ENCODE data around the gene TUBB4A. TPM values are rescaled to one million over a fixed set of nuclear protein-coding genes. Genes with fewer than 3 reads are reported as not detected.

TUBB4A gene
- total RNA-seq, 1 experiment from 2014 or later: 20.3 TPM

DNA sequence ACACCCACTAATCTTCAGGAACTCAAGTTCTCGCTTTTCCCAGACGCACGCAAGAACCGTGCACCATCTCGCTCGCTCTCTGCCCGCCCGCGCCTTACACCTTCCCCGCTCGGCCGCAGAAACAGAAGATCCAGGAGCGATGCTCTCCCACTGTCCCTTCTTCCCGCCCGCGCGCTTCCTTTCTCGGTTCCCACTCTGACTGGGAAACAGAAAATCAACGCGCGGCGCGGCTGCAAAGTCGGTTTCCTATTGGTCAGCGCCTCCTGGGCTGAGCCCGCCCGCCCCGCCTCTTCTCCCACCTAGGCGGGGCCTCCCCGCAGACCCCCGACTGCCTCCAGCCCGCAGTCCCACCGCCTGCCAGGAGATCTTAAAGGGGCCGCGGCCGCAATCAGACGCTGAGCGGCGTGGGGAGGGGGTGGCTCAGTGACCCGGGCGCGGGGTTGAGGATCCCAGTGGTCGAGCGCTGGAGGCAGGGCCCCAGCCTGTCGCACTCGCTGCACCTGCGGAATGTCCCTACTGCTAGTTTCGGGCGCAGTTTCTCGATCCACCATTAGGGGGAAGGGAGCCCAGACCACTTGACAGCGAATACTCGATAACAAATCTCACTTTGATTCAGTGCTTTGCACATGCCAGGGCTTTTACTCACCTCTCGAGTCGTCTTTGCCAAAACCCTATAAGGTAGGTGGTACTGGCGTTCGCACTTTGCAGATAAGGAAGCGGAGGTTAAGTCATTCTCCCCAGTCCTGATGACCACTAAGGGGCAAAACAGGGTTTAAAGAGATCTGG is 41.8 kb downstream of the TUBB4A start:
- H3K9ac ChIP-seq (ENCODE audit: extremely low read depth, insufficient read length, low read length): no peak overlapping the region
- H2AFZ ChIP-seq (ENCODE audit: low read length): no peak overlapping the region
- H2AK5ac ChIP-seq (ENCODE audit: insufficient read length, low read length): no peak overlapping the region
- no peaks in the 10 kb centered on the region for H3K27me3 ChIP-seq (ENCODE audit: insufficient read depth, low read length)
- no peaks in the 10 kb centered on the region for H3K9me3 ChIP-seq (ENCODE audit: control insufficient read depth, low read depth, low read length)
- H2BK120ac ChIP-seq (ENCODE audit: low read depth, low read length, poor library complexity, severe bottlenecking): no peak overlapping the region
- H3T11ph ChIP-seq (ENCODE audit: low read length): no peak overlapping the region
- H3K27ac Mint-ChIP-seq: peak overlapping the region; percentile 90 to 98 (median 94); a peak in 5 of 7 replicates
- H2BK15ac ChIP-seq (ENCODE audit: low read depth, low read length): no peak overlapping the region
- H2BK12ac ChIP-seq (ENCODE audit: insufficient read length, low read depth, low read length): no peak overlapping the region
- H3K9me3 Mint-ChIP-seq: peaks cover 0 to 1% of the 10 kb centered on the region in 2 experiments; a peak in 1 of 5 replicates
- H4K20me1 ChIP-seq (ENCODE audit: control insufficient read depth, insufficient read depth, insufficient read length): no peaks in the 10 kb centered on the region
- peak; percentile 97 for DNase-seq
- no peak overlapping the region for H4K8ac ChIP-seq (replicated peaks; ENCODE audit: insufficient read length, low read depth, low read length)
- H3K23me2 ChIP-seq (ENCODE audit: insufficient read length, low read depth, low read length, poor library complexity, severe bottlenecking): peaks cover 9% of the 10 kb centered on the region
- peak overlapping the region; percentile 89 to 98 for H3K4me3 Mint-ChIP-seq
- H4K5ac ChIP-seq (ENCODE audit: insufficient read length, low read depth, low read length): no peak overlapping the region
- no peak overlapping the region for H2BK20ac ChIP-seq (ENCODE audit: low read depth, low read length, poor library complexity, severe bottlenecking)
- H3K79me1 ChIP-seq (ENCODE audit: insufficient read depth, low read depth, low read length, poor library complexity, severe bottlenecking): no peaks in the 10 kb centered on the region
- H3K27ac ChIP-seq (ENCODE audit: insufficient read length, low read depth, low read length): no peak overlapping the region
- TF ChIP-seq, protein P1, sequence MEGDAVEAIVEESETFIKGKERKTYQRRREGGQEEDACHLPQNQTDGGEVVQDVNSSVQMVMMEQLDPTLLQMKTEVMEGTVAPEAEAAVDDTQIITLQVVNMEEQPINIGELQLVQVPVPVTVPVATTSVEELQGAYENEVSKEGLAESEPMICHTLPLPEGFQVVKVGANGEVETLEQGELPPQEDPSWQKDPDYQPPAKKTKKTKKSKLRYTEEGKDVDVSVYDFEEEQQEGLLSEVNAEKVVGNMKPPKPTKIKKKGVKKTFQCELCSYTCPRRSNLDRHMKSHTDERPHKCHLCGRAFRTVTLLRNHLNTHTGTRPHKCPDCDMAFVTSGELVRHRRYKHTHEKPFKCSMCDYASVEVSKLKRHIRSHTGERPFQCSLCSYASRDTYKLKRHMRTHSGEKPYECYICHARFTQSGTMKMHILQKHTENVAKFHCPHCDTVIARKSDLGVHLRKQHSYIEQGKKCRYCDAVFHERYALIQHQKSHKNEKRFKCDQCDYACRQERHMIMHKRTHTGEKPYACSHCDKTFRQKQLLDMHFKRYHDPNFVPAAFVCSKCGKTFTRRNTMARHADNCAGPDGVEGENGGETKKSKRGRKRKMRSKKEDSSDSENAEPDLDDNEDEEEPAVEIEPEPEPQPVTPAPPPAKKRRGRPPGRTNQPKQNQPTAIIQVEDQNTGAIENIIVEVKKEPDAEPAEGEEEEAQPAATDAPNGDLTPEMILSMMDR (conservative IDR thresholded peaks at IDR 0.05): peak; percentile 72
- no peak overlapping the region for H3K18ac ChIP-seq (ENCODE audit: insufficient read length, low read depth, low read length)
- H3K56ac ChIP-seq (ENCODE audit: insufficient read length, low read depth, low read length): no peak overlapping the region
- no peak overlapping the region for H3K14ac ChIP-seq (ENCODE audit: insufficient read depth, low read length)
- peaks cover 12% of the 10 kb centered on the region for H3K27me3 Mint-ChIP-seq (ENCODE audit: low read depth)
- H3K79me2 ChIP-seq (ENCODE audit: insufficient read depth, low read length): no peaks in the 10 kb centered on the region
- no peak overlapping the region for H3K4ac ChIP-seq (ENCODE audit: low read depth, low read length)
- H2BK5ac ChIP-seq (ENCODE audit: insufficient read length, low read length): no peak overlapping the region
- no peak overlapping the region for H3K23ac ChIP-seq (ENCODE audit: insufficient read length, low read depth, low read length)
- WGBS (ENCODE audit: extremely low coverage, insufficient read length, low lambda C conversion rate): no CpG with 5 or more reads among the region's 57 CpGs
- peaks cover 5 to 14% (median 12%) of the 10 kb centered on the region in 3 experiments for H3K36me3 Mint-ChIP-seq (ENCODE audit: insufficient read depth in 1 of 3, low read depth in 3 of 3)
- H3K4me2 ChIP-seq (ENCODE audit: insufficient read depth, insufficient read length, low read length): peak overlapping the region; percentile 76
- H3K4me1 ChIP-seq (ENCODE audit: insufficient read depth, low read length): no peaks in the 10 kb centered on the region; the same call in 1 of the 2 replicates
- no peak overlapping the region for H4K91ac ChIP-seq (ENCODE audit: insufficient read length, low read depth, low read length)
- H3K4me1 Mint-ChIP-seq: peaks cover 17 to 23% of the 10 kb centered on the region in 2 experiments

Data from H9 (cell line).